ENCODE data around the gene GPN1.
"Not testable (repeated sequence)": the region's sequence is repeated elsewhere in the genome, so short reads cannot be mapped to it uniquely, and the experiment has no call there.

DNA sequence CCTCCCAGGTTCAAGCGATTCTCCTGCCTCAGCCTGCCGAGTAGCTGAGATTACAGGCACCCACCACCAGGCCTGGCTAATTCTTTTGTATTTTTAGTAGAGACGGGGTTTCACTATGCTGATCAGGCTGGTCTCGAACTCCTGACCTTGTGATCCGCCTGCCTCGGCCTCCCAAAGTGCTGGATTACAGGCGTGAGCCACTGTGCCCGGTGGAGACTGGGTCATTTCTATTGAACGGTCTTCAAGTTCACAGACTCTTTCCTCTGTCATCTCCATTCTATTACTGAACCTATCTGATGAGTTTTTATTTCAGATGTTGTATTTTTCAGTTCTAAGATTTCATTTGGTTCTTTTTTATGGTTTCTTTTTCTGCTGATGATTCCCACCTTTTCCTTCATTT is 33.4 kb upstream of the GPN1 start:
- TF ChIP-seq, protein P1, sequence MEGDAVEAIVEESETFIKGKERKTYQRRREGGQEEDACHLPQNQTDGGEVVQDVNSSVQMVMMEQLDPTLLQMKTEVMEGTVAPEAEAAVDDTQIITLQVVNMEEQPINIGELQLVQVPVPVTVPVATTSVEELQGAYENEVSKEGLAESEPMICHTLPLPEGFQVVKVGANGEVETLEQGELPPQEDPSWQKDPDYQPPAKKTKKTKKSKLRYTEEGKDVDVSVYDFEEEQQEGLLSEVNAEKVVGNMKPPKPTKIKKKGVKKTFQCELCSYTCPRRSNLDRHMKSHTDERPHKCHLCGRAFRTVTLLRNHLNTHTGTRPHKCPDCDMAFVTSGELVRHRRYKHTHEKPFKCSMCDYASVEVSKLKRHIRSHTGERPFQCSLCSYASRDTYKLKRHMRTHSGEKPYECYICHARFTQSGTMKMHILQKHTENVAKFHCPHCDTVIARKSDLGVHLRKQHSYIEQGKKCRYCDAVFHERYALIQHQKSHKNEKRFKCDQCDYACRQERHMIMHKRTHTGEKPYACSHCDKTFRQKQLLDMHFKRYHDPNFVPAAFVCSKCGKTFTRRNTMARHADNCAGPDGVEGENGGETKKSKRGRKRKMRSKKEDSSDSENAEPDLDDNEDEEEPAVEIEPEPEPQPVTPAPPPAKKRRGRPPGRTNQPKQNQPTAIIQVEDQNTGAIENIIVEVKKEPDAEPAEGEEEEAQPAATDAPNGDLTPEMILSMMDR (conservative IDR thresholded peaks at IDR 0.05), result not testable (repeated sequence)
- not testable (repeated sequence) for TF ChIP-seq ZFX (IDR thresholded peaks at IDR 0.05)
